HCT116 (cell line): Measurements from ENCODE around the gene RASAL2. TPM values are rescaled to one million over a fixed set of nuclear protein-coding genes. Genes with fewer than 3 reads are reported as not detected.

Source experiments
- ATAC-seq: fragments of 200-7000 bp; cut with Tn5 transposase; 2 replicates; pipeline ENCODE4 v1.9.1; 2020; ENCODE audit warnings: mild to moderate bottlenecking, moderate library complexity
- BruUV-seq: library from RNA; stranded (reverse); fragments of 400-500 nt; replicated peaks from 2 replicates; lab custom pipeline; 2021; lab: Mats Ljungman, UMichigan
- CTCF ChIA-PET: fragments of 300-600 bp; sonication (Branson Sonifier 250); formaldehyde crosslinking; loops from one replicate; lab custom pipeline; 2021; ENCODE audit warnings: antibody characterized with exemption; lab: Charles Lee
- POLR2A ChIA-PET: fragments of 300-600, 350-600 bp; sonication (Branson Sonifier 250); formaldehyde crosslinking; loops from one replicate; lab custom pipeline; 2021; ENCODE audit warnings: antibody characterized with exemption; lab: Charles Lee
- RAD21 ChIA-PET, 2 experiments: fragments of 300-600 bp; sonication (Branson Sonifier 250); formaldehyde crosslinking; loops; one replicate each; lab custom pipeline; 2023; ENCODE audit warnings: low total read pairs in 2 of 2; ENCODE audit not compliant: uncharacterized antibody in 2 of 2, unreplicated experiment in 2 of 2, low non-redundant PET in 1 of 2; lab: Charles Lee
- DNase-seq: peaks from one replicate; pipeline ENCODE4 v3.0.0-alpha.2; 2010; ENCODE audit warnings: low read depth, low spot score
- H2AFZ ChIP-seq: fragments of 200-600 bp; shearing (Covaris generic), sonication (generic); 2 replicates; pipeline ENCODE4 v1.6.1; 2017; ENCODE audit warnings: low read depth, mixed run types, mixed read lengths, antibody characterized with exemption, low read length; ENCODE audit not compliant: poor library complexity, severe bottlenecking
- H3K27ac ChIP-seq: 2 replicates; pipeline ENCODE4 v1.5.1; 2012; ENCODE audit warnings: low read depth, low read length
- H3K27me3 ChIP-seq: fragments of 200-600 bp; sonication (generic); 2 replicates; pipeline ENCODE4 v1.6.1; 2016; ENCODE audit warnings: mixed run types, low read length, mixed read lengths; ENCODE audit not compliant: insufficient read depth
- H3K36me3 ChIP-seq, 2 experiments: fragments of 200-500 bp in 1 of 2; fragments of 200-600 bp in 1 of 2; sonication (Bioruptor generic) in 1 of 2; sonication (generic) in 1 of 2; 2 replicates each; pipeline versions ENCODE4 v1.5.1 to v1.6.1; 2014 to 2016; ENCODE audit warnings: low read length in 2 of 2, inconsistent platforms in 1 of 2, mixed read lengths in 1 of 2, mixed run types in 1 of 2; ENCODE audit not compliant: insufficient read depth in 2 of 2, control insufficient read depth in 1 of 2
- H3K4me1 ChIP-seq, 2 experiments: fragments of 200-600 bp in 1 of 2; sonication (generic) in 1 of 2; 2 replicates each; pipeline versions ENCODE4 v1.5.1 to v1.6.1; 2012 to 2017; ENCODE audit warnings: low read length in 2 of 2, inconsistent platforms in 1 of 2, mild to moderate bottlenecking in 1 of 2, mixed read lengths in 1 of 2, mixed run types in 1 of 2, moderate library complexity in 1 of 2; ENCODE audit not compliant: insufficient read depth in 2 of 2, control insufficient read depth in 1 of 2
- H3K4me2 ChIP-seq: fragments of 200-600 bp; sonication (generic); 2 replicates; pipeline ENCODE4 v1.6.1; 2017; ENCODE audit warnings: mixed run types, low read length, mixed read lengths
- H3K4me3 ChIP-seq, 2 experiments: fragments of 200-600 bp in 1 of 2; sonication (generic) in 1 of 2; replicated peaks in 1 of 2; 2 replicates each; pipeline ENCODE4 v1.5.1; 2011 to 2016; ENCODE audit warnings: low read length in 2 of 2, control low read depth in 1 of 2, low read depth in 1 of 2, mild to moderate bottlenecking in 1 of 2, mixed read lengths in 1 of 2, mixed run types in 1 of 2
- H3K79me2 ChIP-seq: fragments of 200-600 bp; sonication (generic); 2 replicates; pipeline ENCODE4 v1.6.1; 2017; ENCODE audit warnings: mild to moderate bottlenecking, mixed run types, low read length, moderate library complexity, mixed read lengths; ENCODE audit not compliant: insufficient read depth
- H3K9ac ChIP-seq: fragments of 200-600 bp; sonication (generic); 2 replicates; pipeline ENCODE4 v1.6.1; 2016; ENCODE audit warnings: low read length, mixed read lengths
- H3K9me2 ChIP-seq: fragments of 200-600 bp; sonication (generic), shearing (Covaris generic); 2 replicates; pipeline ENCODE4 v1.6.1; 2017; ENCODE audit warnings: mixed run types, mild to moderate bottlenecking, moderate library complexity; ENCODE audit not compliant: insufficient read depth
- H3K9me3 ChIP-seq, 2 experiments: fragments of 200-500 bp in 1 of 2; fragments of 200-600 bp in 1 of 2; sonication (Bioruptor generic) in 1 of 2; sonication (generic) in 1 of 2; 2 replicates each; pipeline ENCODE4 v1.6.1; 2014 to 2017; ENCODE audit warnings: low read length in 2 of 2, mixed read lengths in 2 of 2, inconsistent platforms in 1 of 2, low read depth in 1 of 2, mild to moderate bottlenecking in 1 of 2, mixed run types in 1 of 2, moderate library complexity in 1 of 2; ENCODE audit not compliant: control insufficient read depth in 1 of 2, insufficient read depth in 1 of 2
- H4K20me1 ChIP-seq: fragments of 200-600 bp; sonication (generic), shearing (Covaris generic); 2 replicates; pipeline ENCODE4 v1.6.1; 2017; ENCODE audit warnings: mixed run types, mild to moderate bottlenecking, moderate library complexity; ENCODE audit not compliant: insufficient read depth
- CTCF ChIP-seq, 3 experiments: fragments of 200-600 bp in 1 of 3; sonication (generic) in 1 of 3; IDR thresholded peaks in 2 of 3; conservative IDR thresholded peaks in 1 of 3; 2 replicates each; pipeline ENCODE4 v1.5.1; 2012 to 2017; ENCODE audit warnings: low read depth in 2 of 3, low read length in 2 of 3, antibody characterized with exemption in 1 of 3, borderline replicate concordance in 1 of 3, control low read depth in 1 of 3, mild to moderate bottlenecking in 1 of 3, mixed read lengths in 1 of 3, mixed run types in 1 of 3, moderate library complexity in 1 of 3; ENCODE audit not compliant: insufficient read depth in 1 of 3
- ELF1 ChIP-seq: IDR thresholded peaks from 2 replicates; pipeline ENCODE4 v1.6.1; 2012; ENCODE audit warnings: low read depth, borderline replicate concordance
- EZH2phosphoT487 ChIP-seq: fragments of 200-600 bp; IDR thresholded peaks from 2 replicates; pipeline ENCODE4 v1.6.1; 2018; ENCODE audit warnings: antibody characterized with exemption, borderline replicate concordance
- MAX ChIP-seq: IDR thresholded peaks from 2 replicates; pipeline ENCODE4 v1.6.1; 2012
- POLR2A ChIP-seq: IDR thresholded peaks from 2 replicates; pipeline ENCODE4 v1.7.0; 2011; ENCODE audit warnings: borderline replicate concordance; ENCODE audit not compliant: insufficient read depth, insufficient read length; ENCODE audit errors: extremely low read depth
- SIN3A ChIP-seq: IDR thresholded peaks from 2 replicates; pipeline ENCODE4 v1.6.1; 2012; ENCODE audit warnings: low read depth
- SP1 ChIP-seq: IDR thresholded peaks from 2 replicates; pipeline ENCODE4 v1.6.1; 2012; ENCODE audit warnings: low read depth
- TCF7L2 ChIP-seq: IDR thresholded peaks from 2 replicates; pipeline ENCODE4 v1.7.0; 2011; ENCODE audit warnings: borderline replicate concordance, inconsistent platforms; ENCODE audit not compliant: insufficient read depth, insufficient read length; ENCODE audit errors: extremely low read depth
- ZNF274 ChIP-seq: fragments of 200-500 bp; sonication (Bioruptor generic); IDR thresholded peaks from 2 replicates; pipeline ENCODE4 v1.6.1; 2014; ENCODE audit warnings: mild to moderate bottlenecking, low read depth, low read length, inconsistent platforms
- intact Hi-C: fragments of 100-400 bp; cut with micrococcal nuclease; formaldehyde crosslinking; loops from 2 replicates; pipeline ENCODE4 v1.10.0; 2022
- total RNA-seq: library from RNA; stranded (reverse); gene quantifications from one replicate; pipeline ENCODE4 v1.2.1, GENCODE V29; 2021; ENCODE audit not compliant: unreplicated experiment
- TF ChIP-seq, protein P1 (sequence below): IDR thresholded peaks from 2 replicates; pipeline ENCODE4 v1.6.1; 2012; ENCODE audit warnings: low read depth
- TF ChIP-seq, protein P2 (sequence below): IDR thresholded peaks from 2 replicates; pipeline ENCODE4 v1.6.1; 2012

RASAL2 gene
- total RNA-seq, 1 experiment from 2014 or later: 11.7 TPM

GRCh38 chr1:178271471-178271870 lies 177.6 kb downstream of the RASAL2 start:
- POLR2A ChIA-PET: no interaction called here

More at GRCh38 chr1:178271471-178271870, 177.6 kb downstream of the RASAL2 start:
- H3K27me3 ChIP-seq: no peaks in the 10 kb centered on the region
- no peak overlapping the region for H3K4me2 ChIP-seq
- RAD21 ChIA-PET: no interaction called here
- ATAC-seq (no peak), DNase-seq (no peak)
- H3K9me2 ChIP-seq: no peaks in the 10 kb centered on the region
- peaks cover 7 to 35% of the 10 kb centered on the region in 2 experiments for H3K4me1 ChIP-seq
- no TSS peak for BruUV-seq
- H3K27ac ChIP-seq: no peak overlapping the region
- CTCF ChIA-PET: no interaction called here
- no peaks in the 10 kb centered on the region for H4K20me1 ChIP-seq
- no peak overlapping the region for H3K4me3 ChIP-seq
- no peak overlapping the region for H3K9ac ChIP-seq
- no peaks in the 10 kb centered on the region for H3K79me2 ChIP-seq
- intact Hi-C loops: loop anchor here (10.0 kb wide), 1 partner anchor 67 kb away; no protein-coding TSS in a partner anchor
- no peaks in the 10 kb centered on the region for H3K9me3 ChIP-seq
- H3K36me3 ChIP-seq: no peaks in the 10 kb centered on the region
- no peak overlapping the region for H2AFZ ChIP-seq
- TF ChIP-seq, protein P1, sequence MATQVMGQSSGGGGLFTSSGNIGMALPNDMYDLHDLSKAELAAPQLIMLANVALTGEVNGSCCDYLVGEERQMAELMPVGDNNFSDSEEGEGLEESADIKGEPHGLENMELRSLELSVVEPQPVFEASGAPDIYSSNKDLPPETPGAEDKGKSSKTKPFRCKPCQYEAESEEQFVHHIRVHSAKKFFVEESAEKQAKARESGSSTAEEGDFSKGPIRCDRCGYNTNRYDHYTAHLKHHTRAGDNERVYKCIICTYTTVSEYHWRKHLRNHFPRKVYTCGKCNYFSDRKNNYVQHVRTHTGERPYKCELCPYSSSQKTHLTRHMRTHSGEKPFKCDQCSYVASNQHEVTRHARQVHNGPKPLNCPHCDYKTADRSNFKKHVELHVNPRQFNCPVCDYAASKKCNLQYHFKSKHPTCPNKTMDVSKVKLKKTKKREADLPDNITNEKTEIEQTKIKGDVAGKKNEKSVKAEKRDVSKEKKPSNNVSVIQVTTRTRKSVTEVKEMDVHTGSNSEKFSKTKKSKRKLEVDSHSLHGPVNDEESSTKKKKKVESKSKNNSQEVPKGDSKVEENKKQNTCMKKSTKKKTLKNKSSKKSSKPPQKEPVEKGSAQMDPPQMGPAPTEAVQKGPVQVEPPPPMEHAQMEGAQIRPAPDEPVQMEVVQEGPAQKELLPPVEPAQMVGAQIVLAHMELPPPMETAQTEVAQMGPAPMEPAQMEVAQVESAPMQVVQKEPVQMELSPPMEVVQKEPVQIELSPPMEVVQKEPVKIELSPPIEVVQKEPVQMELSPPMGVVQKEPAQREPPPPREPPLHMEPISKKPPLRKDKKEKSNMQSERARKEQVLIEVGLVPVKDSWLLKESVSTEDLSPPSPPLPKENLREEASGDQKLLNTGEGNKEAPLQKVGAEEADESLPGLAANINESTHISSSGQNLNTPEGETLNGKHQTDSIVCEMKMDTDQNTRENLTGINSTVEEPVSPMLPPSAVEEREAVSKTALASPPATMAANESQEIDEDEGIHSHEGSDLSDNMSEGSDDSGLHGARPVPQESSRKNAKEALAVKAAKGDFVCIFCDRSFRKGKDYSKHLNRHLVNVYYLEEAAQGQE: no peak
- TF ChIP-seq SP1: no peak
- no peak for TF ChIP-seq TCF7L2
- TF ChIP-seq ZNF274: no peak
- no peak for TF ChIP-seq POLR2A
- TF ChIP-seq MAX: no peak
- TF ChIP-seq CTCF (IDR thresholded peaks at IDR 0.05 in 2 of 3, conservative IDR thresholded peaks at IDR 0.05 in 1 of 3; ENCODE audit: borderline replicate concordance in 1 of 3, insufficient read depth in 1 of 3, low read depth in 2 of 3, low read length in 2 of 3): no peak
- no peak for TF ChIP-seq SIN3A
- TF ChIP-seq, protein P2, sequence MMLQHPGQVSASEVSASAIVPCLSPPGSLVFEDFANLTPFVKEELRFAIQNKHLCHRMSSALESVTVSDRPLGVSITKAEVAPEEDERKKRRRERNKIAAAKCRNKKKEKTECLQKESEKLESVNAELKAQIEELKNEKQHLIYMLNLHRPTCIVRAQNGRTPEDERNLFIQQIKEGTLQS: no peak
- TF ChIP-seq ELF1: no peak
- TF ChIP-seq EZH2phosphoT487: no peak
- TF ChIP-seq, all 23 proteins: peak for 0
